Body of pancreas (tissue), 4 donors: Measurements from ENCODE around the gene C14orf119.

Source experiments
- POLR2A ChIP-seq, 3 donors: fragments of 450-650 bp; IDR thresholded peaks; one replicate each; pipeline ENCODE4 v1.6.1; 2016; ENCODE audit warnings: antibody characterized with exemption in 3 of 3, mild to moderate bottlenecking in 2 of 3
- TF ChIP-seq, protein P1 (sequence below), 7 experiments: fragments of 450-650 bp in 4 of 7; fragments of 200-600 bp in 3 of 7; sonication (generic) in 3 of 7; IDR thresholded peaks; one replicate each; pipeline ENCODE4 v1.5.1; 2016 to 2019; ENCODE audit warnings: antibody characterized with exemption in 7 of 7

DNA sequence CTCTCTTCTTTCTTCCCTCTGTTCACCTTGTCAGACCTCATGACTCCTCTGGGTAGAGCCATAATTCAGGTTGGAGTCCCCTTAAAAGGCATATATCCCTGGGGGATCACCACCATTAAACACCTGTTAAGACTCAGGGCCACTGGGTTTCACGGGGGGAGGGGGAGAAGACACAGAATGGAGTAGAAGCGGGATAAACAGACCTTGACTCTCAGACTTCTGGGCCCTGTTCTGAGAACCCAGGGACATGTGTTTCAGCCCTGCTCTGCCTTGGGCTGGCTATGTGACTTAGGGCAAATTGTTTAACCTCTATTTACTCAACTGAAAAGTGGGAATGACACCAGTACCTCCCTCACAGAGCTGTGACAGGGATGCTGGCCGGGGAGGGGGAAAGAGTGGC, 42.6 kb upstream of the C14orf119 start:
- TF ChIP-seq POLR2A (IDR thresholded peaks at IDR 0.05), result no peak
- TF ChIP-seq, protein P1, sequence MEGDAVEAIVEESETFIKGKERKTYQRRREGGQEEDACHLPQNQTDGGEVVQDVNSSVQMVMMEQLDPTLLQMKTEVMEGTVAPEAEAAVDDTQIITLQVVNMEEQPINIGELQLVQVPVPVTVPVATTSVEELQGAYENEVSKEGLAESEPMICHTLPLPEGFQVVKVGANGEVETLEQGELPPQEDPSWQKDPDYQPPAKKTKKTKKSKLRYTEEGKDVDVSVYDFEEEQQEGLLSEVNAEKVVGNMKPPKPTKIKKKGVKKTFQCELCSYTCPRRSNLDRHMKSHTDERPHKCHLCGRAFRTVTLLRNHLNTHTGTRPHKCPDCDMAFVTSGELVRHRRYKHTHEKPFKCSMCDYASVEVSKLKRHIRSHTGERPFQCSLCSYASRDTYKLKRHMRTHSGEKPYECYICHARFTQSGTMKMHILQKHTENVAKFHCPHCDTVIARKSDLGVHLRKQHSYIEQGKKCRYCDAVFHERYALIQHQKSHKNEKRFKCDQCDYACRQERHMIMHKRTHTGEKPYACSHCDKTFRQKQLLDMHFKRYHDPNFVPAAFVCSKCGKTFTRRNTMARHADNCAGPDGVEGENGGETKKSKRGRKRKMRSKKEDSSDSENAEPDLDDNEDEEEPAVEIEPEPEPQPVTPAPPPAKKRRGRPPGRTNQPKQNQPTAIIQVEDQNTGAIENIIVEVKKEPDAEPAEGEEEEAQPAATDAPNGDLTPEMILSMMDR (IDR thresholded peaks at IDR 0.05), result no peak
